Transverse colon (tissue), 4 donors: ENCODE data around the gene TSPOAP1. TPM values are rescaled to one million over a fixed set of nuclear protein-coding genes. Genes with fewer than 3 reads are reported as not detected.

Experiments
- DNase-seq: peaks from one replicate; pipeline ENCODE4 v3.0.0-alpha.2; 2019
- H3K27ac ChIP-seq, 4 donors: fragments of 200-600 bp; sonication (generic); 2 replicates each; pipeline ENCODE4 v1.5.1; 2016 to 2018; ENCODE audit warnings: inconsistent platforms in 4 of 4
- H3K27me3 ChIP-seq: fragments of 200-600 bp; sonication (generic); 2 replicates; pipeline ENCODE4 v1.5.1; 2017; ENCODE audit warnings: inconsistent platforms
- H3K36me3 ChIP-seq, 4 donors: fragments of 200-600 bp; sonication (generic); 2 replicates each; pipeline ENCODE4 v1.5.1; 2017 to 2019; ENCODE audit warnings: inconsistent platforms in 4 of 4
- H3K4me1 ChIP-seq, 4 donors: fragments of 200-600 bp; sonication (generic); 2 replicates each; pipeline ENCODE4 v1.5.1; 2017 to 2020; ENCODE audit warnings: inconsistent platforms in 4 of 4
- H3K4me3 ChIP-seq, 4 donors: fragments of 200-600 bp; sonication (generic); 1 replicate in 1 of 4; 2 replicates in 3 of 4; pipeline versions ENCODE4 v1.5.1 to v1.6.1; 2017 to 2019; ENCODE audit warnings: inconsistent platforms in 4 of 4
- H3K9me3 ChIP-seq, 2 donors: fragments of 200-600 bp; sonication (generic); 2 replicates each; pipeline ENCODE4 v1.5.1; 2017 to 2019; ENCODE audit warnings: inconsistent platforms in 2 of 2
- EP300 ChIP-seq: sonication (generic); formaldehyde crosslinking; IDR thresholded peaks from one replicate; pipeline ENCODE4 v1.6.1; 2017; ENCODE audit warnings: antibody characterized with exemption, low read depth
- POLR2A ChIP-seq: fragments of 450-650 bp; IDR thresholded peaks from one replicate; pipeline ENCODE4 v1.6.1; 2016; ENCODE audit warnings: antibody characterized with exemption, mild to moderate bottlenecking, moderate library complexity
- POLR2AphosphoS5 ChIP-seq, 3 donors: sonication (generic); formaldehyde crosslinking; IDR thresholded peaks; one replicate each; pipeline ENCODE4 v1.6.1; 2016; ENCODE audit warnings: antibody characterized with exemption in 3 of 3
- WGBS, 2 donors: methylation state at CpG; one replicate each; pipeline ENCODE4 v1.1.5; 2018; ENCODE audit warnings: low coverage in 1 of 2; 5-methylcytosine and 5-hydroxymethylcytosine counted together
- in situ Hi-C, 4 donors: fragments of 200-750 bp; cut with MboI; loops; one replicate each; pipeline versions ENCODE4 v1.15.0 to v1.15.1; 2017; ENCODE audit warnings: low sequenced_read_pairs in 3 of 4, low pct_ligation_motif_present in 1 of 4, low pct_unique_long_range_greater_than_20kb in 1 of 4
- intact Hi-C: fragments of 100-400 bp; cut with DNase I; formaldehyde crosslinking; loops from one replicate; pipeline ENCODE4 v1.15.1; 2023; ENCODE audit warnings: low total_unique reads
- total RNA-seq, 4 donors: library from RNA; depleted of rRNA; stranded (reverse); fragments of >200 nt; gene quantifications; one replicate each; pipeline ENCODE4 v1.1.0, GENCODE V29; 2016
- TF ChIP-seq, protein P1 (sequence below), 5 experiments: fragments of 200-600 bp in 3 of 5; fragments of 450-650 bp in 2 of 5; sonication (generic) in 3 of 5; IDR thresholded peaks; 1 replicate in 2 of 5; 2 replicates in 3 of 5; pipeline ENCODE4 v1.5.1; 2016 to 2017; ENCODE audit warnings: antibody characterized with exemption in 5 of 5, inconsistent platforms in 3 of 5, mild to moderate bottlenecking in 2 of 5, moderate library complexity in 1 of 5

Gene TSPOAP1
- total RNA-seq, 4 donors from 2014 or later, result 4.4 to 21.7 (median 9.4) TPM

DNA sequence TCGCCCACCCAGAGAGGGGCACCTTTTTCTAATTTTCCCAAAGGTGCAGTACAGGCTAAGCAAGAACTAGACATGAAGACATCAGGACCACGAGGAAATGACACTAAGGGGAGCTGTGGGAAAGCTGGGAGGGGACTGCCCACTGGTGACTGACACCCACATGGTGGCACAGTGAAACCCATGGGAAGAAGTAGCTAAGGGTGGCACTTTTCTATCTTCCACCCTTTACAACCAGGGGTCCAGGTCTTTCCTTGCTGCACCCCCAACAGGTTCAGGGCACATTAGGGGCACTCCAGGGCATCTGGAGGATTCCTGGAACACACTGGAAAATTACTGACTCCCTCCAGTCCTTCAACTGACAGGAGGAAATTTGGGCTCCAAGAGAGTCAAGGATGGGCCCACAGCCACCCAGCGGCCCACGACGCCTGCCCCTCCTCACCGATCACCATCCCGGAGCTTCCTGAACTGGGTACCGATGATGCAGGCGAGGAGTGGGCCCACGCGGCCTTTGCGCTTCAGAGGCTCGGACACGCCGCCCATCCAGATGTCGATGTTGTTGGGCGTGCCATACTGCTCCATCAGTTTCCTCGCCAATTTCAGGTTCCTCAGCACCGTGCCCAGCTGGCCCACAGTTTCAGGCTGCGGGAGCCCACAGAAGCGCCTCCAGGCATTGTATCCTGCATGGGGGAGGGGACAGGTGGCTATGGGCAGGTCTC lies 57.2 kb downstream of the TSPOAP1 start:
- Histone ChIP-seq H3K27me3 (peaks cover 2% of the 10 kb centered on the region), H3K27ac (no peak overlapping the region), H3K4me1 (no peaks in the 10 kb centered on the region), H3K36me3 (no peaks in the 10 kb centered on the region), H3K9me3 (no peaks in the 10 kb centered on the region), H3K4me3 (no peak overlapping the region)
- no peak for DNase-seq
- in situ Hi-C loops (no loop called here), intact Hi-C loops (no loop called here)
- no peak for TF ChIP-seq POLR2AphosphoS5 (IDR thresholded peaks at IDR 0.05)
- no peak for TF ChIP-seq POLR2A
- TF ChIP-seq EP300, result no peak
- TF ChIP-seq, protein P1, sequence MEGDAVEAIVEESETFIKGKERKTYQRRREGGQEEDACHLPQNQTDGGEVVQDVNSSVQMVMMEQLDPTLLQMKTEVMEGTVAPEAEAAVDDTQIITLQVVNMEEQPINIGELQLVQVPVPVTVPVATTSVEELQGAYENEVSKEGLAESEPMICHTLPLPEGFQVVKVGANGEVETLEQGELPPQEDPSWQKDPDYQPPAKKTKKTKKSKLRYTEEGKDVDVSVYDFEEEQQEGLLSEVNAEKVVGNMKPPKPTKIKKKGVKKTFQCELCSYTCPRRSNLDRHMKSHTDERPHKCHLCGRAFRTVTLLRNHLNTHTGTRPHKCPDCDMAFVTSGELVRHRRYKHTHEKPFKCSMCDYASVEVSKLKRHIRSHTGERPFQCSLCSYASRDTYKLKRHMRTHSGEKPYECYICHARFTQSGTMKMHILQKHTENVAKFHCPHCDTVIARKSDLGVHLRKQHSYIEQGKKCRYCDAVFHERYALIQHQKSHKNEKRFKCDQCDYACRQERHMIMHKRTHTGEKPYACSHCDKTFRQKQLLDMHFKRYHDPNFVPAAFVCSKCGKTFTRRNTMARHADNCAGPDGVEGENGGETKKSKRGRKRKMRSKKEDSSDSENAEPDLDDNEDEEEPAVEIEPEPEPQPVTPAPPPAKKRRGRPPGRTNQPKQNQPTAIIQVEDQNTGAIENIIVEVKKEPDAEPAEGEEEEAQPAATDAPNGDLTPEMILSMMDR (IDR thresholded peaks at IDR 0.05), result no peak
- 70 to 94% methylated on average over 2 to 20 of the region's 21 CpGs for WGBS, 2 donors

GRCh38 chr17:58270476-58271215 lies 57.9 kb downstream of the TSPOAP1 start:
- Histone ChIP-seq H3K4me1 (no peaks in the 10 kb centered on the region), H3K27ac (no peak overlapping the region), H3K36me3 (no peaks in the 10 kb centered on the region), H3K27me3 (no peaks in the 10 kb centered on the region), H3K9me3 (no peaks in the 10 kb centered on the region), H3K4me3 (no peak overlapping the region)
- DNase-seq, result no peak
- intact Hi-C loops (no loop called here), in situ Hi-C loops (no loop called here)
- TF ChIP-seq POLR2A, result no peak
- TF ChIP-seq, protein P1 (IDR thresholded peaks at IDR 0.05), result peak in 1 of 5 experiments; percentile 16
- WGBS, 2 donors, result 71 to 81% methylated on average over 2 to 15 of the region's 15 CpGs

DNA sequence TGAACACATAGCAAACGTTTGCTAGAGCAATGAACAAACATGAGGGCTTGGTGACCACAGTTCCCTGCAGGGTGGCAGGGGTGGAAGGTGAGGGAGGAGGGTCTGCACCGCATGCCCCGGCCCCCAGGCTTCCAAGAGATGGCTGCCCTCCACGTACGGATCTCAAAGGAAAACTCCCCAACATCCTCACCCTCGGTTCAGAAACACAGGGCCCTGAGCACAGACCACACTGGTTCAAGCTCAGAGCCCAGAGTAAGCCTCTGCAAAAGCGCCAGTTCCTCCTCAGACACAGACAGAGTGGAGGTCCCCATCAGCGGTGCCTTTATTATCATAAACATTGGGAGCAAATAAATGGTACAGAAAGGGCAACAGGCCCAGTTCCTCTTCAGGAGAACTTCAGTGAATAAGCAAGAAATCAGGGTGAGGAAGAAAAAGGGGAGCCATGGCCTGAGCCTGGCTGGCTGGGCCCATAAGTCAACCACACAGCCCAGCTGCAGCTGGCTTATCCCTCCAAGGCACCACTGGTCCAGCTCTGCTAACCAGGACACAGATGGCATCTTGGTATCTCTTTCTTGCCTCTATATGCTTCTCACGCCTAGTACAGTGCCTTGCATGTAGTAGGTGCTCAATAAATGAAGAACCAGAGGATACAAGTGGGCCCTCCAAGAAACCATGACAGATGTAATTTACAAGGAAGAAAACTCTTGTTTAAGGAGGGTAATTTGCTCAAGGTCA lies 58.9 kb downstream of the TSPOAP1 start:
- intact Hi-C loops (no loop called here), in situ Hi-C loops (no loop called here)
- WGBS, 2 donors, result 79 to 88% methylated on average over 1 to 9 of the region's 9 CpGs
- H3K27ac ChIP-seq, result no peak overlapping the region
- no peaks in the 10 kb centered on the region for H3K9me3 ChIP-seq
- H3K4me3 ChIP-seq, result no peak overlapping the region
- no peaks in the 10 kb centered on the region for H3K36me3 ChIP-seq
- no peaks in the 10 kb centered on the region for H3K4me1 ChIP-seq
- DNase-seq, result no peak
- TF ChIP-seq, protein P1 (IDR thresholded peaks at IDR 0.05), result no peak
- no peak for TF ChIP-seq POLR2A
- no peak for TF ChIP-seq POLR2AphosphoS5 (IDR thresholded peaks at IDR 0.05)
- TF ChIP-seq EP300, result no peak
- peaks cover 5% of the 10 kb centered on the region for H3K27me3 ChIP-seq
